K562 (cell line): ENCODE results near the gene GUCA1A. TPM values are rescaled to one million over a fixed set of nuclear protein-coding genes. Genes with fewer than 3 reads are reported as not detected.

ENCODE experiments used
- BCOR ChIP-seq: fragments of 450-650 bp; IDR thresholded peaks from 2 replicates; pipeline ENCODE4 v1.6.1; 2016
- HIVEP1 ChIP-seq: fragments of 250-450 bp; sonication (Bioruptor Pico); IDR thresholded peaks from 2 replicates; pipeline ENCODE4 v1.4.0; 2020; ENCODE audit warnings: mild to moderate bottlenecking
- KLF1 ChIP-seq: fragments of 450-650 bp; IDR thresholded peaks from 2 replicates; pipeline ENCODE4 v1.6.1; 2016; ENCODE audit warnings: missing genetic modification characterization, missing compliant biosample characterization
- MGA ChIP-seq: fragments of 450-650 bp; IDR thresholded peaks from 2 replicates; pipeline ENCODE4 v1.6.1; 2016; ENCODE audit warnings: mild to moderate bottlenecking, moderate library complexity
- PHF8 ChIP-seq: fragments of 200-600 bp; sonication (generic); IDR thresholded peaks from 2 replicates; pipeline ENCODE4 v1.6.1; 2012; ENCODE audit warnings: mixed run types, mild to moderate bottlenecking, inconsistent platforms, low read length, moderate library complexity, borderline replicate concordance
- RAD21 ChIP-seq, 2 experiments: fragments of 250-450 bp in 1 of 2; fragments of 450-650 bp in 1 of 2; sonication (Bioruptor Pico) in 1 of 2; formaldehyde crosslinking in 1 of 2; IDR thresholded peaks in 1 of 2; conservative IDR thresholded peaks in 1 of 2; 2 replicates each; pipeline versions ENCODE4 v1.4.0 to v1.8.0; 2020 to 2022; ENCODE audit warnings: mild to moderate bottlenecking in 2 of 2, moderate library complexity in 1 of 2
- RBFOX2 ChIP-seq: fragments of 200-400 bp; formaldehyde crosslinking; IDR thresholded peaks from 2 replicates; pipeline ENCODE4 v1.6.1; 2017; ENCODE audit warnings: low read depth, mild to moderate bottlenecking, low read length, moderate library complexity
- TEAD4 ChIP-seq, 2 experiments: sonication (generic) in 1 of 2; formaldehyde crosslinking in 1 of 2; IDR thresholded peaks; 2 replicates each; pipeline versions ENCODE4 v1.6.1 to v1.8.0; 2012 to 2022; ENCODE audit warnings: borderline replicate concordance in 1 of 2, inconsistent platforms in 1 of 2, low read length in 1 of 2, mild to moderate bottlenecking in 1 of 2, missing genetic modification reagents in 1 of 2
- YY1 ChIP-seq, 3 experiments: IDR thresholded peaks; 2 replicates each; pipeline ENCODE4 v1.6.1; 2011; ENCODE audit warnings: low read length in 2 of 3, mild to moderate bottlenecking in 2 of 3, moderate library complexity in 2 of 3, borderline replicate concordance in 1 of 3, control low read depth in 1 of 3, low read depth in 1 of 3; ENCODE audit not compliant: insufficient read depth in 3 of 3, insufficient replicate concordance in 2 of 3, control insufficient read depth in 1 of 3, insufficient read length in 1 of 3; ENCODE audit errors: extremely low read depth in 1 of 3
- ZNF316 ChIP-seq: fragments of 450-650 bp; IDR thresholded peaks from 2 replicates; pipeline ENCODE4 v1.6.1; 2016
- polyA plus RNA-seq, 8 experiments: library from polyadenylated mRNA; depleted of rRNA in 4 of 8; stranded (reverse) in 5 of 8; unstranded in 3 of 8; fragments of >200 nt; fragmentation: Nextera tagmentation in 2 of 8; fragmentation: Illumina TruSeq in 1 of 8; extraction: Ambion mirVana in 2 of 8; extraction: Trizol in 1 of 8; gene quantifications; 2 replicates each; pipeline versions ENCODE4 v1.2.1 to v1.2.3, GENCODE V29; 2011 to 2014; ENCODE audit warnings: inconsistent platforms in 1 of 8, missing spikeins in 1 of 8
- total RNA-seq, 7 experiments: library from RNA; depleted of rRNA in 6 of 7; stranded (reverse); fragments of >200 nt in 6 of 7; fragmentation: Illumina TruSeq in 2 of 7; extraction: Trizol in 2 of 7; gene quantifications; 2 replicates each; pipeline versions ENCODE4 v1.2.1 to v1.2.3, GENCODE V29; 2011 to 2021; ENCODE audit warnings: low replicate concordance in 1 of 7
- TF ChIP-seq, protein P1 (sequence below): fragments of 450-650 bp; IDR thresholded peaks from 2 replicates; pipeline ENCODE4 v1.6.1; 2016; ENCODE audit warnings: borderline replicate concordance

The GUCA1A gene
- total and polyA plus RNA-seq, 9 of the 15 experiments (the other 6 are each of a cell fraction or from before 2014, with no cell fraction given), result not detected

- TF ChIP-seq PHF8 (0 out of 2 replicates have a peak, but pooled peaks have one; percentile 22), YY1 (IDR thresholded peaks at IDR 0.05; ENCODE audit: borderline replicate concordance in 1 of 3, control insufficient read depth in 1 of 3, extremely low read depth in 1 of 3, insufficient read depth in 3 of 3, insufficient read length in 1 of 3, insufficient replicate concordance in 2 of 3, low read depth in 1 of 3, low read length in 2 of 3) (peak in 1 of 3 experiments; percentile 55), MGA (no peak), KLF1 (tag) (0 out of 2 replicates have a peak, but pooled peaks have one; percentile 11), HIVEP1 (CRISPR knock-in tag) (0 out of 2 replicates have a peak, but pooled peaks have one; percentile 18), ZNF316 (peak; percentile 97), RBFOX2 (peak; percentile 29; the same call in 1 of the 2 replicates), TEAD4 (IDR thresholded peaks at IDR 0.05; ENCODE audit: low read length) (peak; percentile 80), TEAD4 (CRISPR knock-in tag; IDR thresholded peaks at IDR 0.05; ENCODE audit: borderline replicate concordance) (no peak), BCOR (peak; percentile 43; the same call in 1 of the 2 replicates), RAD21 (CRISPR knock-in tag; conservative IDR thresholded peaks at IDR 0.05 in 1 of 2, IDR thresholded peaks at IDR 0.05 in 1 of 2) (peak; percentile 17 to 65; a peak in 2 of 4 replicates)
- TF ChIP-seq, protein P1, sequence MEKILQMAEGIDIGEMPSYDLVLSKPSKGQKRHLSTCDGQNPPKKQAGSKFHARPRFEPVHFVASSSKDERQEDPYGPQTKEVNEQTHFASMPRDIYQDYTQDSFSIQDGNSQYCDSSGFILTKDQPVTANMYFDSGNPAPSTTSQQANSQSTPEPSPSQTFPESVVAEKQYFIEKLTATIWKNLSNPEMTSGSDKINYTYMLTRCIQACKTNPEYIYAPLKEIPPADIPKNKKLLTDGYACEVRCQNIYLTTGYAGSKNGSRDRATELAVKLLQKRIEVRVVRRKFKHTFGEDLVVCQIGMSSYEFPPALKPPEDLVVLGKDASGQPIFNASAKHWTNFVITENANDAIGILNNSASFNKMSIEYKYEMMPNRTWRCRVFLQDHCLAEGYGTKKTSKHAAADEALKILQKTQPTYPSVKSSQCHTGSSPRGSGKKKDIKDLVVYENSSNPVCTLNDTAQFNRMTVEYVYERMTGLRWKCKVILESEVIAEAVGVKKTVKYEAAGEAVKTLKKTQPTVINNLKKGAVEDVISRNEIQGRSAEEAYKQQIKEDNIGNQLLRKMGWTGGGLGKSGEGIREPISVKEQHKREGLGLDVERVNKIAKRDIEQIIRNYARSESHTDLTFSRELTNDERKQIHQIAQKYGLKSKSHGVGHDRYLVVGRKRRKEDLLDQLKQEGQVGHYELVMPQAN, result 0 out of 2 replicates have a peak, but pooled peaks have one; percentile 37
Measured at GRCh38 chr6:42136508-42137193, 36.5 kb upstream of the GUCA1A start (continued).
